IPS-15b (cell line): ENCODE results near the gene EMSY.
"Not testable (repeated sequence)": the region's sequence is repeated elsewhere in the genome, so short reads cannot be mapped to it uniquely, and the experiment has no call there.

Source experiments
- H3K27me3 ChIP-seq: one replicate; pipeline ENCODE4 v1.6.1; 2013; ENCODE audit warnings: low read length; ENCODE audit not compliant: control insufficient read depth, insufficient read depth
- H3K36me3 ChIP-seq: one replicate; pipeline ENCODE4 v1.6.1; 2013; ENCODE audit warnings: low read length; ENCODE audit not compliant: control insufficient read depth, insufficient read depth
- H3K4me1 ChIP-seq: one replicate; pipeline ENCODE4 v1.6.1; 2013; ENCODE audit warnings: mild to moderate bottlenecking, low read length; ENCODE audit not compliant: control insufficient read depth, insufficient read depth
- H3K4me3 ChIP-seq: one replicate; pipeline ENCODE4 v1.5.1; 2013; ENCODE audit warnings: low read depth, low read length
- H3K9ac ChIP-seq: one replicate; pipeline ENCODE4 v1.6.1; 2013; ENCODE audit warnings: low read depth, mild to moderate bottlenecking, low read length
- H3K9me3 ChIP-seq: one replicate; pipeline ENCODE4 v1.6.1; 2013; ENCODE audit warnings: mild to moderate bottlenecking, low read length; ENCODE audit not compliant: control insufficient read depth, insufficient read depth

EMSY gene

DNA sequence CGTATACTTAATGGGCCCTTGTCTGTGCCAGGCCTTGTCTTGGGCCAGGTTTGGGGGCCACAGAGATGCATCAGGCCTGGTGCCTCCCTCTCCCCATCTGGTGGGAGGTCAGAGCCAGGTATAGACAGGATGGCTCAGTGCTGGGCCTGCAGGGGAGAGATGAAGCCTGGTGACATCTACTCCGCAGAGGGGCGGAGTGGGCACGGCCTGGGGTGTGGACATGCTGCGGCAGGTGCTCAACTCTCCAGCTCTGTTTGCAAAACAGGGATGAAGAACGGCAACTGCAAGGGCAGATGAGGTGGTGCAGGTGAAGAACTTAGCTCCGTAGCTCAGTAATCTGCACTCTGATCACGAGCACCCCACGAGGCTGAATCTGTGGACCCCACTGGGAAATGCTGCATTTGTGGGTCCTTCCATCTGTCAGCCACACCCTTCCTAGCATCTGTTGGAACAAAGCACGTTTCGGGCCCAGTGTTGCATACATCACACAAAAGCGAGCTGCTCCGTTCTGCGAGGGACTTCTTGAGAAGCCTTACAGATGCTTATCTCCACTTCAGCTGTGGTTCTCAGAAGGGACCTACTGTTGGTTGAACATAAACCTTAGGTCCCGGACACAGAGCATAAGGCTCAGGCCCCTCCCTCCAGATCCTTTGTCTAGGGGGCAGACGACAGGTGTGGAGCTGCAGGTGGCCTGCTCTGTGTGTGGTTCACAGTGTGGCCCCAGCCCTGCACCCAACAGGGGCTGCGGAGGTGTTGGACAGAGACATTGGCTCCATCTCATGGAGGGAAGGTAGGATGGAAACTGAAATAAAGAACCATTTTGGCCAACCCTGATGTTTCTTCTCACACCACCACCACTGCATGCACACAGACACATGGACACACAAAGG lies 147.5 kb downstream of the EMSY start:
- Histone ChIP-seq H3K36me3 (no peaks in the 10 kb centered on the region), H3K27me3 (no peaks in the 10 kb centered on the region), H3K9ac (no peak overlapping the region), H3K9me3 (no peaks in the 10 kb centered on the region), H3K4me1 (no peaks in the 10 kb centered on the region), H3K4me3 (no peak overlapping the region)

DNA sequence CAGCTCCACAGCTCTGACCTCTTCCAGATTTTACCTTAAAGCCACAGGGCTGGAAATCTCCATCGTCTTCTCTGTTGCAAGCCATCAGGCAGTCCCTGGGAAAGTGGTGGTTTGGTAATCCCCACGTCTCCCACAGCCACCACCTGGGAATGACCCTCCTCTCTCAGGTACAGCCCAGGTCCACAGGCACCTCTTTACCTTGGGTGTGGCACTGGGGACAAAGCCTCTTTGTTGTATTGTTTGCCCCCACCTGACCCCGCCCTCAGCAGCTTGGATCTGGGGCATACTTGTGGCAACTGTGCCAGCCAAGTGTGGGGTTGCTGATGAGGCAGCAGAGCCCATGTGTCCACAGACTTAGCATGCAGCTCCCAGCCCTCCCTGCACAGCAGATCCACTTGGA lies 148.1 kb downstream of the EMSY start:
- H3K36me3 ChIP-seq = no peaks in the 10 kb centered on the region
- no peaks in the 10 kb centered on the region for H3K27me3 ChIP-seq
- no peak overlapping the region for H3K9ac ChIP-seq
- no peaks in the 10 kb centered on the region for H3K4me1 ChIP-seq
- no peaks in the 10 kb centered on the region for H3K9me3 ChIP-seq
- no peak overlapping the region for H3K4me3 ChIP-seq

DNA sequence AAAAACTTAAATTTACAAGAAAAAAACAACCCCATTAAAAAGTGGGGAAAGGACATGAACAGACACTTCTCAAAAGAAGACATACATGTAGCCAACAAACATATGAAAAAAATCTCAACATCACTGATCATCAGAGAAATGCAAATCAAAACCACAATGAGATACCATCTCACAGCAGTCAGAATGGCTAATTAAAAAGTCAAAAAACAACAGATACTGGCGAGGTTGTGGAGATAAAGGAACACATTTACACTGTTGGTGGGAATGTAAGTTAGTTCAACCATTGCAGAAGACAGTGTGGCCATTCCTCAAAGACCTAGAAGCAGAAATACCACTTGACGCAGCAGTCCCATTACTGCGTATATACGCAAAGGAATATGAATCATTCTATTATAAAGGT lies 150.3 kb downstream of the EMSY start:
- not testable (repeated sequence) for H3K27me3 ChIP-seq, H3K9me3 ChIP-seq, H3K4me3 ChIP-seq

DNA sequence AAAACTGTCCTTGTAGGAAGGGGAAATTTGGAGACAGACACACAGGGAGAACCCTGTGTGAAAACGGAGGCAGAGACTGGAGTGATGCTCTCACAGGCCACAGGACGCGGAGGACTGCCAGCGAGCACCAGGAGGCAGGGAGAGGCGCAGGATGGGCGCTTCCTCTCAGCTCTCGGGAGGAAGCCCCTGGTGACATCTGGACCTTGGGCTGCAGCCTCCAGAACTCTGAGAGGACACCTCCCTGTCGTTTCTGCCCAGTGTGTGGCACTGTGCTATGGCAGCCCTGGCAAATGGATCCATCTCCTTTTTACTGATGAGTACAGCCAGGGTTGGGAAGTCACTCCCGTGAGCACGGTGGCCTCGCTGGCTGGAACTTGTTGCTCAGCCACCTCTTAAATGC lies 151.8 kb downstream of the EMSY start:
- Histone ChIP-seq H3K4me3 (no peak overlapping the region), H3K27me3 (no peaks in the 10 kb centered on the region), H3K9me3 (no peaks in the 10 kb centered on the region), H3K9ac (no peak overlapping the region), H3K36me3 (no peaks in the 10 kb centered on the region), H3K4me1 (peaks cover 3% of the 10 kb centered on the region)

More for the DNA sequence above, 150.3 kb downstream of the EMSY start:
- not testable (repeated sequence) for H3K4me1 ChIP-seq, H3K36me3 ChIP-seq, H3K9ac ChIP-seq

DNA sequence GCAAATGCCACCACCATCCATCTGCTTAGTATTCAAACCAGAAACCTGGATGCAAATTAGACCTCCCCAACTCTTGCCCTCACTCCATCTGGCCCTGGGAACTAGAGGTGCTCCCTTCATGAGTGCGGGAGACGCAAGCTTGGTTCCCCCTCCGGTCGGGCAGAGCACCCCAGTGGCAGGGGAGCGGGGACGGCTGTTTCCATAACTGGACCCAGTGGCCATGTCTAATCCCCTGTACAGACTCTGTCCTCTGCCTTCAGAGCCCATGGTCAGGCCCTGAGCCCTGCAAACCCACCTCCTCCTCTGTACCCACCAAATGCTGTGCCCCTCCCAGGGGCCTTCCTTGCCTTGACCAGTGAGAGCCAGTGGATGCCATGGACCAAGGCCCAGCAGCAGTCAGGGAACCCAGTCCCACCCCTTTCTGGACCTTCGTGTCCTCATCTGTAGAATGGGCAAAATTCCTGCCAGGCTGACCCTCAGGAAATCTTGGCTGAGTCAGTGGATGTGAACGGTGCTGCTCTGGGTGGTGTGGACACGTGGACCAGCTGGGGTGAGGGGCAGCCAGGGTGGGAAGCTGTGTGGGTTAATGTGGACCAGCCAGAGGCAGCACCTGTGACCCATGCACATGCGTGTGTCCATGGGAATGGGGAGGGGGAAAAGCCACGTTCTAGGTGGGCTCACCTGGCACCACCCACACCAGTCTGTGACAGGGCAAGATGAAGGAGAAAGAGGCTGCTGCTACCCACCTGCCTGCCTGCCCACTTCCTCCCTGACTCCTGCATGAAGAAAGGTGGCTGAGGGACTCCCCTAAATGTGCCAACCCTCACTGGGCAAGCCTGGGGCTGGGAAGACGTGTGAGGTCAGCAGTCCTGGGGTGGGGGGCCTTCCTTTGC lies 153.0 kb downstream of the EMSY start:
- Histone ChIP-seq H3K9me3 (no peaks in the 10 kb centered on the region), H3K4me1 (peaks cover 3% of the 10 kb centered on the region), H3K36me3 (no peaks in the 10 kb centered on the region), H3K27me3 (no peaks in the 10 kb centered on the region), H3K4me3 (no peak overlapping the region), H3K9ac (no peak overlapping the region)

DNA sequence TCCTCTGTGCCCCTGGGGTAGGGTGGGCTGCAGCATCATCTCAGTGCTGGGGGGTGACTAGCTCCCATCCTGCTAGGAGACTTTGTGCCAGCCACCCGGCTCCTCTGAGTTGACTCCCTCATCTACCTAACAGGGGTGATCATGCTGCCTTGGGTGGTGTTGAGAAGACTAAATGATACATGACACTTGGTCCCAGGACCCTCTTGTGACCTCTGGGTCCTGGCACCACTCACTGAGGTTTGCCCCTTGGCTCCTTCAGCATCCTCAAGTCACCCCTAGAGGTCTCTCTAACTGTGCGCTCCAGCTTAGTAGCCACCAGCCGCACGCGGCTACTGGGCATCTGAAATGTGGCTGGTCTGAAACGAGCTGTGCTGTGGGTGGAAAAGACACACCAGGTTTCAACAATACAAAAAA lies 153.6 kb downstream of the EMSY start:
- no peaks in the 10 kb centered on the region for H3K27me3 ChIP-seq
- H3K9me3 ChIP-seq = no peaks in the 10 kb centered on the region
- no peak overlapping the region for H3K4me3 ChIP-seq
- no peak overlapping the region for H3K9ac ChIP-seq
- no peaks in the 10 kb centered on the region for H3K36me3 ChIP-seq
- peaks cover 3% of the 10 kb centered on the region for H3K4me1 ChIP-seq

DNA sequence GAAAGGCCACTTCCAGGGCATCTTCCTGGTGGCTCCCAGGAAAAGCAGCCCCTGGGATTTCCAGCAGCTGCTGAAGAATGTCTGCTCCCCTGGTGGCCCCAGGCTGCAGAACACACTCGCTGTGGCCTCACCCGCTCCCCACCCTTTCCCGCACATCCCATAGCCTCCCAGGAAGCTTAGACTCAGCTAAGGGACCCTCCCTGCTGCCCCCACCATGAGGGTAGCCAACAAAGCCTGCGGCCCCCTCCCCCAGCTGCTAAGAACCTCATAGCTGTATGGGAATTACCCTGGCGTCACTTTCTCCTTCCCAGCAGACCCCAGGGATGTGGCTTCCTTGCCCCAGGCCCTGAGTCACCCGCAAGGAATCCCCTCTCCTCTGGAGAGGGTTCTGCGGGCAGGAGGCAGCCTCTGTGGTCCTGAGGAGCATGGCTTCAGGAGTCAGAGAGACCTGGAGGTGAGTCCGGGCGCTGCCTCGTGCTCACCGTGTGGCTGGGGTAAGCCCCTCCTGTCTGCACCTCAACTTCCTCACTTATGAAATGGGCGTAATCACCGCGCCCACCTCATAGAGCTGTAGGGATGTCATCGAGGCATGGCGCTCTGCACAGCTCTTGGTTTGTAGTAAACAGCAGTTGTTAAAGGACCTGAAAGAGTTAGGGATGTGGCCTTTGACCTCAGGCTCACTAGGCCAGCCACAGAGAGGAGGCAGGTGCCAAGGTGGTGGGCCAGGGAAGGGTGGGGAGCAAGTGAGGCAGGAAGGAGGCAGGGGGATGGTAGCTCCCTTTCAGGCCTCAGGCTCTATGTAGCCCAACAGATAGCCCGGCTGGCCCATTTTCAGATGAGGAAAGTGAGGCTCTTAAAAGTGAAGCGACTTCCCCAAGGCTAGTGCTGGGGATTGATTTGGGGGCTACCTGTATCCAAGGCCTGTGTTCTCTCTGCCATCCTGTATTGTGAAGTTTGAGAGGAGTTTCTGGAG lies 154.5 kb downstream of the EMSY start:
- Histone ChIP-seq H3K36me3 (no peaks in the 10 kb centered on the region), H3K9me3 (no peaks in the 10 kb centered on the region), H3K27me3 (no peaks in the 10 kb centered on the region), H3K4me3 (no peak overlapping the region), H3K4me1 (peaks cover 3% of the 10 kb centered on the region), H3K9ac (no peak overlapping the region)

DNA sequence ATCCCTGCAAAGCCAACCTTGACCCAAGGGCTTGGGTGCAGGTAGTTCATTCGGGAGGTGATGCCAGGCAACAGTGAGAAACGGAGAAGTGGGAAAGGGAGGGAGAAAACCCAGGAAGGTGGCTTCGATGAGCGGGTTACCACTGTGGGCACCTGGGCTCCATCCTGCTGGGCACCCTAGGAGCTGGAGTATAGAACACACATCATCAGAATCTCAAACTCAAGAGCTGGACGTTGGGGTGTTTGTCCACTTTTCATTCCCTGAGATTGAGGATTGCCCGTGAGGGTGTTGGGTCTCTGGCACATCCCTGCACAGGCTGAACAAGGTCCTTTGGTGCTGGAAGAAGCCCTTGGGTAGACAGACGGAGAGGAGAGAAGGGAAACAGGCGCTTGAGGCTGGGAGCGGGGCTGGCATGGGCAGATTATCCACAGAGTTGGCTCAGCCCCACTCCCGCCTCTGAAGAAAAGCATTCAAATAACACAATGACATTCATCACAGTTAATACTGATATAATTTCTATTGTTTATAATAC lies 155.4 kb downstream of the EMSY start:
- Histone ChIP-seq H3K36me3 (no peaks in the 10 kb centered on the region), H3K9ac (no peak overlapping the region), H3K4me3 (no peak overlapping the region), H3K4me1 (peaks cover 3% of the 10 kb centered on the region), H3K9me3 (no peaks in the 10 kb centered on the region), H3K27me3 (no peaks in the 10 kb centered on the region)

DNA sequence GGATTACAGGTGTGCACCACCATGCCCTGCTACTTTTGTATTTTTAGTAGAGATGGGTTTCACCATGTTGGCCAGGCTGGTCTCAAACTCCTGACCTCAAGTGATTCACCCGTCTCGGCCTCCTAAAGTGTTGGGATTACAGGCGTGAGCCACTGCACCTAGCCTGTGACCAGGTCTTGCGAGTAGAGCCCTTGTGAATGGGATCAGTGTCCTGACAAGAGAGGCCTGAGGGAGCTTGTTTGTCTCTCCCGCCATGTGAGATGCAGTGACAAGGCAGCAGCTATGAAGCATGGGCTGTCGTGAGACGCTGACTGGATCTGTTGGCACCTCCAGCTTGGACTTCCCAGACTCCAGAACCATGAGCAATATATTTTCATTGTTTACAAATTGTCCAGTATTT lies 156.5 kb downstream of the EMSY start:
- Histone ChIP-seq H3K36me3 (peaks cover 2% of the 10 kb centered on the region), H3K9me3 (no peaks in the 10 kb centered on the region), H3K9ac (no peak overlapping the region), H3K4me1 (peaks cover 3% of the 10 kb centered on the region), H3K27me3 (no peaks in the 10 kb centered on the region), H3K4me3 (no peak overlapping the region)

DNA sequence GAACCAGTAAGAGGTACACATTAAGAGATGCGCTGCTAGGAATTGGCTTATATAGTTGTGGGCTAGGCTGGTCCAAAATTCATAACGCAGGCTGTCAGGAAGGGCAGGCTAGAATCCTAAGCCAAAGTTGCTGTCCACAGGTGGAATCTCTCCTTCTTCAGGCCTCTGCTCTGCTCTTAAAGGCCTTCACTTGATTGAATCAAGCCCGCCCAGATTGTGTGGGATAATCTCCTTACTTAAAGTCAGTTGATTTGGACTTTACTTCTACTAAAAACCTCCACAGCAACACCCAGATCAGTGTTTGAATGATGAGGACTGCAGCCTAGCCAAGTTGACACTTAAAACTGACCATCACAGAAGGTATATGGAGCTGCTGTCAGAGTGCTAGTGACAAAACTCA lies 156.9 kb downstream of the EMSY start:
- Histone ChIP-seq H3K4me3 (no peak overlapping the region), H3K9me3 (no peaks in the 10 kb centered on the region), H3K36me3 (peaks cover 2% of the 10 kb centered on the region), H3K9ac (no peak overlapping the region), H3K27me3 (no peaks in the 10 kb centered on the region), H3K4me1 (peaks cover 3% of the 10 kb centered on the region)

DNA sequence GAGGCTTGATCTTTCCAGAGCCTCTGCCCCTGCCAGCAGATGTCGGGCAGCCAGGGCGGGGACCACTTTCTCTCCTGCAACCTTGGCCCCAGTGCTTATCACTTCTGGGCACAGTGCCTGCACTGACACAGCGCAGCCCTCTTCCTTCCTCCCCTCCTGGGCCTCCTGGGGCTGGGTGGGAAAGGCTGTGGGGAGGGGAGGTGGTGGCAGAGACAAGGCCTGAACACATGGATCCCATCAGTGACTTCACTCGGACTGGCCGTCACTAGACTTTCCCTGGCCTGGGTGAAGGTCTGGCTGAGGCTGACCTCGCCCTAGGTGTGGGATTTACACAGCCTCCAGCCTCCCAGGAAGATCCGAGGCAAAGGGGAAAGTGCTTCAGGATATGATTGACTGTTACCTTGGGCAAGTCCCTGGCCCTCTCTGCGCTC lies 157.6 kb downstream of the EMSY start:
- Histone ChIP-seq H3K36me3 (peaks cover 2% of the 10 kb centered on the region), H3K27me3 (no peaks in the 10 kb centered on the region), H3K9ac (no peak overlapping the region), H3K4me1 (peaks cover 3% of the 10 kb centered on the region), H3K9me3 (no peaks in the 10 kb centered on the region), H3K4me3 (no peak overlapping the region)
